ENCODE results near the gene TPD52L1.

The TPD52L1 gene

DNA sequence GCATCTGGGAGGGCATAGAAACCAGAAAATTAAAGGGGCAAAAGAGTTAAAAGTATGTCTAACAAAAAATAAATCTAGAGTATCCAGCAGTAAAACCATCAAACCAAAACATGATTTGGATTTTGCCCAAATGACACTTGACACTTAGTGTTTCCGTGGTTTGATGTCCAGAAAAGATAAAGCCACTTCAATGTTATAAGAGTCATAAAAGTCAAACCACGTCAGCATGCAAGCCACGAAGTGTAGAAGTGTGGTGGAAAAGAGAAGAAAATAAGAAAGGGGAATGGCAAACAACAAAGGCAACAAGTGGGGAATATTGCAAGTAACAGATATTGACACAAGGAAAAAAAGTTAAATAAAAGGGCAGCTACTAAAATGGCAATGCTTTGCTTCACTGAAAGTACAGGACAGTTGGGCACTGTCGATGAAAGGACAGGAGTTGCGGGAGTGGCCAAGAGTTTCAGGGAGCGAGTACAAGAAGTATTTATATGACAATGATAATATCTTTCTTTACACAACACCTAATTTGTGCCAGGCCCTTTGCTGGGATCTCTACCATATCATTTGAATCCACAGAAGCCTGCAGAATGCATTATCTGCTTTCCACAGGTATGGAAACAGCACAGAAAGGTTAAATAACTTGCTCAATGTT, 154.5 kb downstream of the TPD52L1 start:
- Histone ChIP-seq H3K4me3 (ENCODE audit: low read length) (no peak overlapping the region), H3K4me2 (ENCODE audit: low read length) (no peak overlapping the region), H2AFZ (ENCODE audit: low read depth, low read length) (no peak overlapping the region), H3K79me2 (ENCODE audit: low read length) (no peaks in the 10 kb centered on the region), H3K9ac (ENCODE audit: low read length) (no peak overlapping the region), H3K27ac (ENCODE audit: low read length) (no peak overlapping the region), H3K27me3 (ENCODE audit: low read depth, low read length) (0 out of 2 replicates have a peak, but pooled peaks cover 5% of the 10 kb centered on the region), H3K36me3 (replicated peaks; ENCODE audit: low read depth, low read length) (no peaks in the 10 kb centered on the region), H3K4me1 (ENCODE audit: low read length) (no peaks in the 10 kb centered on the region), H3K9me3 (ENCODE audit: insufficient read depth, low read length) (no peaks in the 10 kb centered on the region), H4K20me1 (ENCODE audit: insufficient read depth, low read length) (no peaks in the 10 kb centered on the region)
- TF ChIP-seq EZH2phosphoT487 (IDR thresholded peaks at IDR 0.05; ENCODE audit: low read depth) (no peak), CTCF (IDR thresholded peaks at IDR 0.05; ENCODE audit: low read depth, low read length) (no peak)

DNA sequence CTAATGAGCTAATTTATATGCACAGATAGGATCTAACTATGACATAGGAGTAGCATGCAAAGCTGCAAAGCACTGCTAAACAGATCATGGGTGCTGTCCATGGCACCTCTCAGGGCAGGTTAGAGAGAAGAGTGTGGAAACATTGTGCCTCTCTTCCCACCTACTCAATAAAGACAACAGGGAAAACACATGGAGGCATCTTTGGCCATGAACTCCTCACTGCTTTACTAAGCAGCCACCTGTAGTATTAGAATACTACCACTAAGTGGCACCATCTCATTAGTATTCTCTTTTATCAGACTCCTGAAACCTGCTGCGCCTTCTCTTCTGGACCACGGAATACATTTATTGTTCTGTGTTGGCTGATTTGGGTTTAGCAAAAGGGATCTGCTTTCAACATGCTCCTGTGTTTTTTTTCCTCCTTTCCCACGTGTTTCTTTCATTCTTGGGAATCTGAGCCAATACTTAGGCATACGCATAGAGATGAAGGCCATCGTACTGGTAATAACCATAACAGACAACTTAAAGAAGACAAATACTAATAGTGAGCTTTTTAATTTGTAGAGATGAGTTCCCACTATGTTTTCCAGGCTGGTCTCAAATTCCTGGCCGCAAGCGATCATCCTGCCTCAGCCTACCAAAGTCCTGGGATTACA, 157.5 kb downstream of the TPD52L1 start:
- H3K4me1 ChIP-seq (ENCODE audit: low read length) = no peaks in the 10 kb centered on the region
- H3K4me2 ChIP-seq (ENCODE audit: low read length) = no peak overlapping the region
- H3K27ac ChIP-seq (ENCODE audit: low read length) = no peak overlapping the region
- no peaks in the 10 kb centered on the region for H3K36me3 ChIP-seq (replicated peaks; ENCODE audit: low read depth, low read length)
- no peak overlapping the region for H3K4me3 ChIP-seq (ENCODE audit: low read length)
- no peak for TF ChIP-seq EZH2phosphoT487 (IDR thresholded peaks at IDR 0.05; ENCODE audit: low read depth)
- peak; percentile 60 for TF ChIP-seq CTCF (IDR thresholded peaks at IDR 0.05; ENCODE audit: low read depth, low read length)
- no peaks in the 10 kb centered on the region for H4K20me1 ChIP-seq (ENCODE audit: insufficient read depth, low read length)
- H3K79me2 ChIP-seq (ENCODE audit: low read length) = no peaks in the 10 kb centered on the region
- H3K27me3 ChIP-seq (ENCODE audit: low read depth, low read length) = 0 out of 2 replicates have a peak, but pooled peaks cover 5% of the 10 kb centered on the region
- no peak overlapping the region for H2AFZ ChIP-seq (ENCODE audit: low read depth, low read length)
- H3K9me3 ChIP-seq (ENCODE audit: insufficient read depth, low read length) = no peaks in the 10 kb centered on the region
- H3K9ac ChIP-seq (ENCODE audit: low read length) = no peak overlapping the region

DNA sequence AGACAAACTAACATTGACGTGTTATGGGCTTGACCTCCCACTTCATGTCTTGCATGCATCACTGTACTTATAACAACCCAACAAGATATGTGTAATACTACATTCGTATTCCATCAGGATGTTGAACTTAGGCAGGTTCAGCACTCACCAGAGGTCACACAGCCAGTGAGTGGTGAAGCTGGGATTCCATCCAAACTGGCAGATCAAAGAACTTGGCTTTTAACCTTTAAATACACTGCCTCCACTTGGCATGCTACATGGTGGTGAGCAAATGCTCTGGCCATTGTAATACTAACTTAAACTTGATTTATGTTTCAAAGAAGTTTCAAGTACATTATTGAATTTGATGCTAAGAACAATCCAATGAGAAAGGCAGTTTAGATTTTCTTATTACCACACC, 158.9 kb downstream of the TPD52L1 start:
- H3K9me3 ChIP-seq (ENCODE audit: insufficient read depth, low read length) = no peaks in the 10 kb centered on the region
- H3K4me3 ChIP-seq (ENCODE audit: low read length) = no peak overlapping the region
- H3K9ac ChIP-seq (ENCODE audit: low read length) = no peak overlapping the region
- no peak for TF ChIP-seq CTCF (IDR thresholded peaks at IDR 0.05; ENCODE audit: low read depth, low read length)
- TF ChIP-seq EZH2phosphoT487 (IDR thresholded peaks at IDR 0.05; ENCODE audit: low read depth) = no peak
- no peaks in the 10 kb centered on the region for H3K4me1 ChIP-seq (ENCODE audit: low read length)
- H3K27ac ChIP-seq (ENCODE audit: low read length) = no peak overlapping the region
- H4K20me1 ChIP-seq (ENCODE audit: insufficient read depth, low read length) = no peaks in the 10 kb centered on the region
- H3K79me2 ChIP-seq (ENCODE audit: low read length) = no peaks in the 10 kb centered on the region
- H2AFZ ChIP-seq (ENCODE audit: low read depth, low read length) = no peak overlapping the region
- H3K27me3 ChIP-seq (ENCODE audit: low read depth, low read length) = 0 out of 2 replicates have a peak, but pooled peaks cover 5% of the 10 kb centered on the region
- no peak overlapping the region for H3K4me2 ChIP-seq (ENCODE audit: low read length)
- H3K36me3 ChIP-seq (replicated peaks; ENCODE audit: low read depth, low read length) = no peaks in the 10 kb centered on the region

GRCh38 chr6:125312950-125313349, 159.4 kb downstream of the TPD52L1 start:
- H3K4me2 ChIP-seq (ENCODE audit: low read length) = no peak overlapping the region
- no peak overlapping the region for H2AFZ ChIP-seq (ENCODE audit: low read depth, low read length)
- H3K79me2 ChIP-seq (ENCODE audit: low read length) = no peaks in the 10 kb centered on the region
- no peak overlapping the region for H3K27ac ChIP-seq (ENCODE audit: low read length)
- H4K20me1 ChIP-seq (ENCODE audit: insufficient read depth, low read length) = no peaks in the 10 kb centered on the region
- H3K36me3 ChIP-seq (replicated peaks; ENCODE audit: low read depth, low read length) = no peaks in the 10 kb centered on the region
- H3K4me1 ChIP-seq (ENCODE audit: low read length) = no peaks in the 10 kb centered on the region
- H3K27me3 ChIP-seq (ENCODE audit: low read depth, low read length) = 0 out of 2 replicates have a peak, but pooled peaks cover 5% of the 10 kb centered on the region
- no peaks in the 10 kb centered on the region for H3K9me3 ChIP-seq (ENCODE audit: insufficient read depth, low read length)
- TF ChIP-seq EZH2phosphoT487 (IDR thresholded peaks at IDR 0.05; ENCODE audit: low read depth) (no peak), CTCF (IDR thresholded peaks at IDR 0.05; ENCODE audit: low read depth, low read length) (no peak)
- H3K9ac ChIP-seq (ENCODE audit: low read length) = no peak overlapping the region
- H3K4me3 ChIP-seq (ENCODE audit: low read length) = no peak overlapping the region

All from OCI-LY3 (cell line).